ENCODE results near the gene LEMD2.

Gene LEMD2

DNA sequence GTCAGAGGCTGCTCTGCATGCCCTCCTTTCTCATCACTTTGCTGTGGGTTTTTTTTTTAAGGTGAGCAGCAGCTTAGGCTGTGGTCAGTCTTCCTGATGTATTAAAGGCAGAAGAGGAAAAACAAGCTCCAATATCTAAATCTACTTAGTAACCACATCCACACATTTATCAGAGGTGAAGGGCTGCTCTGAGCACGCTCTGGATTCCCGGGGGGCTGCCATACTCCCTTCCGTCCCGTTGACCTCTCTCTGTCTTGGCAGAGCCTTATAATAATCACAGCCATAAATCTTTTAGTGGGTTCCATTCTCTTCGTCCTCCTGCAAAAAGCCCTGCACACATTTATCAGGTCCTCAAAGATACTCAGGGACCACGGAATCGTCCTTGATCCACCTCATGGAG lies 2.7 kb upstream of the LEMD2 start:
- no peak for DNase-seq

DNA sequence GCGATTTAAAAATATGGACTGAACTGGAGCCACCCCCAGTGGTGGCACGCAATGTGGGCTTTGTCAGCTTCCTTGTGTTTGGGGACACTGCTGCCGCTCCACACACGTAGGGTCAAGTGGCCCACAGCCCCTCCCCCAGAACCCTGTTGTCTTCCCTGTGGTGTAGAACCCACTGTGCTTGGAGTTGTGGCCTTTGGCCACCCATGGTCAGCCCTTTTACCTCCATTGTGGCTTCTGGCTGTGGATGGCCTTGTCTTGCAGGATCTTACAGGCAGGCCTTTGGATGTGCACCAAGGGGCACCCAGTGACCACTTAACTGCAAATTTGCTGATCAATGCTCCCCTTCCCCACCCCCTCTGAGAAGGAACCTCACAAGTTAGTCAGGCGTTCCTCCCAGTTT lies 2.0 kb upstream of the LEMD2 start:
- DNase-seq, result no peak

DNA sequence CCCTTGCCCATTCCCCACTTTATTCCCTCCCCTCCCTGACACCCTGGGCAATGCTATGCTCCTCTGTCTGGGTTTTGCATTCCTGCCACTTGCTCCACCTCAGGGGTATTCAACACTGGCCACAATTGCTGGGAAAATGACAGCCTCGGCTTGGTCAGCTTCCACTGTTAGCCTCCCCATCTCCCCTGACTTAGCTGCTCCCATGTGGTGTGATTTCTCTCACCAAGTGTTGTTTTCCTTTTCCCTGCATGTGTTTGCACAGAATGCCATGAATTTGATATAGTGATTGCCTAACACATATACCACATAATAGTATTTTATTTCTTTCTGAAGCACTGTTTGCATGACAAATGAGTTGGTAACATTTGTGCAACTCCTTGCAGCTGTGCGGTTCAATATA lies 1.4 kb upstream of the LEMD2 start:
- DNase-seq, result no peak

DNA sequence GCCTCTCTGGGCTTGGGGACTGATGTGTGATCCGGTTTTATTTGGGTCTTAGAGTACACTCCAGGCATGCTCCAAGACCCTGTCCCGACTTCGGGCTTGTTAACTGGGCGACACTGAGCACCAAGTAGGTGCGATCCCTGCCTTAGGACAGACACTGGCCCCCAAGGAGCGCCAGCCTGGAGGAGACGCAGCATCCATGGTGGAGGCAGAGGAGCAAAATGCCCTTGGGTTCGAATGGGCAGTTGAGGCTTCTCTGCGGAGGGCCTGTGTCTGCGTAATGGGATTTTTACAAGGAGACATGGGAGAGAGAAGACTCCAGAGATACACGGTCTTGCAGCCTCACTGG lies 593 bp upstream of the LEMD2 start:
- DNase-seq, result no peak

DNA sequence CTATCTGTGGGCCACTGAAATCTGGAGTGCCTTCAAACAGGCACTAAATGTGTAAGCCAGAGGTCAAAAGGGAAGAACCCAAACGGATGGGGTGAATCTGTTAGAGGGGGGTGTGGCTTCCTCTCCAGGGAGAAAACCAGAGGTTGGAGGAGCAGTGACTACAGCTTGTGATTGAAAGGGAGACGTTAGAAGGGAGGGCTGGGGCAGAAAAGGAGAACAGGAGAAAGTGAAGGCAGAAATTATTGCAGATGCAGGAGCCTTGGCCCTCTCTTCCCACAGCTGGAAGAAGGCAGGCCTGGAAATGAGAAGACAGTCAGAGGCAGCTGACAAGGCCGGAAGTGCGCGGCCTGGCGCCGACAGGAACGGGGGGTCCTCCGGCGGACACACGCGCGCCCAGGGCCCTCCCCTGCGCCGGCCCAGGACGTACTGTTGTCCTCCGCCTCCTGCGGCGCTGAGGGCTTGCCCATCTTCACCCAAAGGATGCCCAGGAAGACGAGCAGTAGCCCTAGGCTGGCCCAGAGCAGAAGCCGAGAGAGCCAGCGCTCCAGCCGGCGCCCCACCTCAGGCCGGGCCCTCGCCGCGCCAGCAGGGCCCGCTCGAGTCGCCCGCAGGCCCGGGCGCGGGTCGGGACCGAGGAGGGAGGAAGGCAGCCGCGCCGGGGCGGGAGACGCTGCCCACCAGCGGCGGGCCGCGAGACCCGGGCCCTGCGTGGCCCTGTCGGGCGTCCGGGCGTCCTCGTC lies 806 bp downstream of the LEMD2 start:
- peak; percentile 78 for DNase-seq

DNA sequence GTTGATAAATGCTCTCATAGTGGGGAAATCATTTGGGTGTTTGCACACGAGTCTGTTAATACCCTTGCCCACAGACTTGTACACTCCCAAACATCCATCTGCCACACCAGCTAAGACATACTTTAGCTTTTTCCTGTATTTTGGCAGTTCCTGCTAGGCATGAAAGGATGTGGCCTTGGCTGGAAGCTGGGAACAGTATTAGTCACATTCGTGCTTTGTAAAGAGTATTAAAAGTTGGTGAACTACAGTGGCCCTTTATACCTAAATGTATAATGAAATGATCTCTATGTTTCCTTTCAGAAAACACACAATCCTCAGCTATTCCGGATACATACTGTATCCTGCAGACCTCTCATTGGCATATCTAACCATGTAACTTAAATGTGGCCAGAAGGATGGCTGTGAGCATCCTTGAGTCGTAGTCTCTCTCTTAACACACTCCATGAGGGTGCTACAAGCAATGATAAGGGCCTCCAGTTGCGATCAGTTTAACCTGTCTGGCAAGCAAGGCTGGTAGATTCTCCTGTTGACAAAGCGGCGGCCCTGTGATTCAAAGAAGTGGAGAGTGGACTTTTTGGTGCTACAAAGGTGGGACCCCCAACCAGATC lies 1.5 kb downstream of the LEMD2 start:
- no peak for DNase-seq

DNA sequence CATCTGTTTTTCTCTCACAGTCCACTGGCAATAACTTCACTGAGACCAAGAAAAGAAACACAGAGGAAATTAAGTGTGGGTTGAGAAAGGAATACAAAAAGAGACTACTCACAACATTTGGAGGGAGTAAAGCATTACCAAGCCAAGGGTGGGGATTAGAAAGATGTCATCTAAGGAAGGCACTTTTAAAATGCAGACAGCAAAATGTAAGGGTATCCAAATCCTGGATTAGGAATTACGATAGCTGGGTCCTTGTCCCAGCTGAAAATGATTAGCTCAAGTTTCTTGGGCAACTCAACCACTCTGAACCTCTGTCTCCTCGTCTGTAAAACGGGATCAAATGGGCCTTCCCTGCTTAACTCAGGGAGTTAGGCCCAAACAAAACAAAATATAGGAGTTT lies 2.2 kb downstream of the LEMD2 start:
- DNase-seq, result no peak

DNA sequence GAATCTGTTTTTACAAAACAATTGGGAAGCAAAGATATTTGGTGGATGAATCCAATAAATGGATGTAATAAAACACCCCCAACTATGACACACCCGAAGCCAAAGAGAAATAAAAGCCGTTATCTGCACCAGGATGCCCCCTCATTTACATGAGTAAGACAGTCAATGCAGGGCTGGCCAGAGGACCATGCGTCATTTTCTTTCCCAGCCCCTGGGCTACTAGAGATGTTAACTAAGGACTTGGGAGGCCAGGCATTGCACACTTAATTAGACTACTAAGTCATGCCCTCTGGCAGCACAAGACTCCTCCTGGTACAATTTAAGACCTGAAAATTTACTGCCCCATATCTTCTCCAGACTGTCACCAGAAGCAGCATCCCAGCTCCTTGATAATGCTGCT lies 3.2 kb downstream of the LEMD2 start:
- no peak for DNase-seq

DNA sequence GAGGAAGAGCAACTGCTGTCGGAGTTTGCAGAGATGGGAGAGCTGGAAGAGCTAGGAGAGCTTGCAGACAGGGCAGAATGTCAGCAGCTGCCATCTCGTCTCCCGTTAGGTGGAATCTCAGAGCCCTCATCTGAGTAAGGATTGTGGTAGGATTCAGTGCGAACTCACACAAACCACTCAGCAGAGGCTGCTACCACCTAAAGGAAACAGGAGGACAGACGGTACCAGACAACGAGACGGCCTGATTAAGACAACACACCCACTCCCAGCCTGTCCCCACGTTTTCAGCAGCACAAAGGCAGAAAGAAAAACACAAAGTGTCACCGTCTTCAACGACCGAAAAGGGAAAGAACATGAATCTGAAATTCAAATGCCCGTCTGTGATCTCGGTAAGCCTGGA lies 4.1 kb downstream of the LEMD2 start:
- DNase-seq, result no peak

DNA sequence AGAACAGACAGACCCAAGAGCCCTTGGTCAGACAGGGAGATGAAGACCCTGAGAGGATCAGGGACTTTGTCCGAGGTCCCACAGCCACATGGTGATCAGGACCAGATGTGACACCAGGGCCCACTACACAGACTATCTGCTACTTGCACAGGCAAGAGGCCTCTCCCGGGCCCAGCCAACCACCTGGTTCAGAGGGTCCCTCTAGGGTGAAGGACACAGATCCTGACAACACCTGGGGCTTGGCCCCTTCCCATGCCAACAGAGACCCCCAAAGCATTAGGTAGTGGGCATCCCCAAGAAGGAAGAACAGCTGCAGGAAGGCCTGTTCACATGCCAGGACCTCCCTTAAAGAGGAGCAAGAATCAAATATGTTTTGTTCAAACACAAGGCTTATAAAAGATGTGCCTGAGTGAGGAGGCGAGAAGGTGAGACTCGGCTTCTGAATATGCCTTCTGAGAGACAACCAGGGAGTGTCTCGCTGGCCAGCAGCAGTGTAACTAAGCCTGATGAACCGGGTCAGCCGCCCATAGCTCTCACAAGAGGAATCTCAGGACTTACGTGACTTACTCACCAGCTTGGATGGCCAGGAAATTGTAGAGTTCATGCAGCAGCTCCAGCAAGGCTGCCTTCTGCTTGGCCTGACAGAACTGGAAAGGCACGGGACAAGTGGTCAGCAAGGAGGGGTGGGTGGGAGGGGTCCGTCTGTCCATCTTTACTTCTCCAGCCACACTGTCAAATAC lies 5.0 kb downstream of the LEMD2 start:
- DNase-seq, result no peak

DNA sequence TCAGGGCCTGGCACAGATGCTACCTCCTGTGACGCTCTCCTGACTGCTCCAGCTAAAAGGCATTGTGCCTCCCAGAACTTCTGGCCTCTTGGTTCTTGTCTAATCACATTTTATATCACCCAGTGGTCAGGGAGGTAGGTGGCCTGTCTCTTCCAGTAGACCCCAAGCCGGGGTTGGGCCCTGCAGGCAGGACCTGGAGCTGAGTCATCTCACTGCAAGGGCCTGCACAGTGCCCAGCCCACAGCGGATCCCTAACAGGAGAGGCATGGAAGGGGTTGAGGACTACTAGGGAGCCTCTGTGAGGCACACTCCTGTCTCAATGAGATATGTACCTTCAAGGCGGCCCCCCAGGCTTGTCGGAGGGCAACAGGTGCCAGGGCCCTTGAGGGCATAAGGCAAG lies 6.4 kb downstream of the LEMD2 start:
- DNase-seq, result no peak

DNA sequence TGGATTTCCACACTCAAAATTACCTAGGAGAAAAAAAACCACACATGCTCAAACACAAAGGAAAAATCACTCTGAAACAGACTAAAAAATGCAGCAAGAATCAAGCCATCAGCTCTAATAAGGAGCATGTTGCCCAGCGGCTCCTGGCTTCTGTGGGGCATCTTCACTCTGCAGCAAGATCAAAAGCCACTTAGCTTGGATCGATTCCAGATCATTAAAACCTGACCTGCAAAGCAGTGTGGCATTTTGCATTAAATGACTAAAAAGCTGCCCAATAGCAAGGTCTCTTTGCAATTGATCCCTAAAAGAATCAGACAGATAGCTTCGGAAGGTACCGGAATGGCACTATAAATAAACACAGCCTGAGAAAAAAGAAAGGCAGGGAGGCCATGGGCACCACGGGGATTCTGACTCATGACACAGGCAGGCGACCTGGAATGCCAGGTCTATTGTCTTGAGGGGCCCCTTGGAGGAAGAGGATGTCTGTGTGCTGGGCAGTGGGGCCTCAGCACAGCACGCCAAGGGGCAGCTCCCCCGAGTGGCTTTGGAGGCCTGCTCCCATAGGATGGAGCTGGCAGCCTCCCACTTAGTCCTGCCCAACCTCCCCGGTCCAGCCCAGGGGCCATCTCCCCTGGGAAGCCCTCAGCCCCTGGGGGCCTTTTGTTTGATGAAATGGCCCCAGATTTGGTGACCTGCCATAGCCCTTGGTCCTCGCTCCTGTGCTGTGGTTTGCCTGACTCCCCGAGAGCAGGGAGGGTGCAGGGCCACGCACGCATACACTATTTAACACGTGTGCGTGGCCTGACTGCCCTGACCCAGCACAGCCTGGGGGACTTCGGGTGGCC lies 7.6 kb downstream of the LEMD2 start:
- DNase-seq, result peak; percentile 89

DNA sequence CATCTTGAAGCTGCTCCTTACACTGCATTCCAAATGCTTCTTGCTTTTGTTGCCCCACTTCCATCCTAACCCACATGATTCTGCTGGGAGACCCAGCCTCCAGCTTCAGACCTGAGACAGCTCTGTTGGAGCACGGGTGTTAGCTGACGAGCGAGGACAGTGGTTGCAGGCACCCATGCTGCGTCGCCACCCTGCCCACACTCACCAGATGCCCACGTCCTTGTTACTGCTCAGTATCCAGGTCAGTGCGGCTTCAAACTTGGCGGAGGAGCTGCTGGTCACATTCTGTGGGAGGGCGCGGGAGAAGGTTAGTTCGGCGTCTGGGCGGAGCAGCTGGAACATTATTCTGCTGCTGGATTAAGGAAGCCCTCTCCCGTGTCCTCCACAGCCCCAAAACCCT lies 9.0 kb downstream of the LEMD2 start:
- no peak for DNase-seq

DNA sequence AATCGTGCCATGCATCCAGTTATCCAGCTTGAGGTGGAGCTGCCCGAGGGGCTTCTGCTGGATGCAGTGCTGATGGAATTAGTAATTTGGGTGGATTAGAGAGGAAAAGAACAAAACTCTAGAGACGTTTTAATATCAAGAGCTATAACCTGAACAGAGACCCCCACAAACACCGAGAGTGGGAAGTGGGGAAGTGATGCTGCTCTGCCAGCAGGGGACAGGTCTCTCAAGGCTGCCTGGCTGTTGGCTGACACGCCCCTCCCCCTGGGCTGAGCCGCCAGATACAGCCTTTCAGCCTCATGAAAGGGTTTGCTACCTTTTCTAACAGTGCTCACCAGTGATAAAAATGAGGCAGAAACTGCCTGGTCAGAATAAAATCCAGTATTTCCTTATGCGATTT lies 9.6 kb downstream of the LEMD2 start:
- no peak for DNase-seq

DNA sequence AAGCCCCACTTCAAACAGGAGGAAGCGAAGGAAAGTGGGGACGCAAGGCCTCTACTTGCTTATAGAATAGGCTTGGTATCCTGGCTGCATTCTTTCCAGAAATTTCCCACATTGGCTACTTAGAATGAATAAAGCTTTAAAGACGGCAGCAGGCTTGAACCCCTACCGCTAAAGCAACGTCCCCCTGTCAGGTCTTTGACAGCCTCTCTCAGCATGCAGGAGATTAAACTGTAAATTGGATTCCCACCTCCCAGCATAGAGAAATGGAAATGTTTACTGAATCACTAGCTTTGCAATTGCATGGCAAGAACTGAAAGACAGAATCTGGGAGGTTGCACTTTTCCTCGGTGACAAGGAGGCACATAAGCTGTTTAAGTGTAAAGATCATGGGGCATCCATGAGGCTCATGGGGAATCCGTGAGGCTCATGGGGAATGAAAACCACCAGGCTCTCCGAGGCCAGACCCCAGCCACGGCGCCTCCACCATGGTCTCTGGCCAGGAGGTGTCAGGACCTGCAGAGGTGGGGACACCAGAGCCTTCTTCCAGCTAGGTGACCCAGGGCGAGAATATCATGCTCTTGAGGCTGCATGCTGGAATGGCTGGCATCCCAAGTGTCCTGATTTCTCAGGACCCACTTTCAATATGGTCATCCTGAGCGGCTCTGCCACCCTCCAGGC lies 10.3 kb downstream of the LEMD2 start:
- DNase-seq, result no peak

DNA sequence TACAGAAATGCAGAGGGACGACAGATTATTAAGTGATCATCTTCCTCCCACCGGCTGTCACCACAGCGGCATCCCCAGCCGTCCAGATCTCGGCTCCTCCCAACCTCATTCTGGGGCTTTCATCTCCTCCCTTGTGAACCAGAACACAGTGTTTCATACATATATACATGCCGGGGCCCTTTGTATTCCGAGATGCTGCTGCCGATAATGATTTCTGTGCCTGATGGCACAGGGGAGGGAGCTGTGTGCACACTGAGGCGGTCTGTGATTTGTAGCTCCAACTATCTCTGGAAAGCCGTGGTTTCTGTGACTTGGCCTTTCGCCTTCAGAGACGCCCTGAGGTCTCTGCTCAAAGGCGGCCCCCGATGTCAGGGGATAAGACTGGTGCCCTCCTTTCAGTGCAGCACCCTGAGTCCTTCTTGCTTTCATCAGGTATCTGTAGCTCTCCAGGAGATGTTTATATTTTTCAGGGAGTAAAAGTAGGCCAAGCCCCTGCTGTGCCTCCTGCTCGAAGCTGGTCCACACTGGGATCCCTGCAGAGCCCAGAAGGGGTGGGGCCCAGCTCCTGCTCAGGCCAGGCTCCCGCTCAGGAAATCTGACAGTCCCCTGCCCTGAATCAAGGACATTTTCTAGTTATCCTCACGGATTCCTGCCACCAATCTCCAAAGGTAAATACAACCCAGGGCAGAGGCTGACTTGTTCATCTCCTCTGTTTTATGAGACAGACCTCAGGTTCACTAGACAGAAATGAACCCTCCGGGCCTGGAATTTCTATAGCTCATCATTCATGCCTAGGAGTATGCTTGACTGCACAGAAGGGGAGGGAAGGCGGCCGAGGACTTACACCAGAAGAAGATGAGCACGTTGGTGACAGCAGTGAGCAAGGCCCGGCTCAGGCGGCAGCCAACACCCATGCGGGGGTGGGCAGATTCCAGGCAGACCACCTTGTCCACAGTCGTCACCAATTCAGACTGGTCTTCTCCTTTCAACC lies 11.2 kb downstream of the LEMD2 start:
- no peak for DNase-seq

DNA sequence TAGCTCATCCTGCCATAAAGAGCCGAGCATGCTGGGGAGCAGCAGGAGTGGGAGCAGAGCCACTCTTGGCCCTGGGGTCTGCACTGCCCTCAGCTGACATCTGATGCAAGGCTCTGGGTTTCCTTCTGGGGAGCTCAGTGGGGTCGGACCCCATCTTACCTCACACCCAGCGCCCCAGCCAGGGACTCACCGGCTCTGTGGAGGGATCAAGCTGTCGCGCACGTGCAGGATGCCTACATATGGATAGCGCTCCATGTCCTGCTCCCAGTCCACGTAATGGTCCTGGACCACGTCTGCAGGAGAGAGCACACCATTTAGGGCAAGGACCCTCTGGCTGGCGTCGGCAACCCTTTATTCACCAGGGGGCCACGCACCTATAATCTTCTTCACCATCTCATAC lies 12.2 kb downstream of the LEMD2 start:
- no peak for DNase-seq

DNA sequence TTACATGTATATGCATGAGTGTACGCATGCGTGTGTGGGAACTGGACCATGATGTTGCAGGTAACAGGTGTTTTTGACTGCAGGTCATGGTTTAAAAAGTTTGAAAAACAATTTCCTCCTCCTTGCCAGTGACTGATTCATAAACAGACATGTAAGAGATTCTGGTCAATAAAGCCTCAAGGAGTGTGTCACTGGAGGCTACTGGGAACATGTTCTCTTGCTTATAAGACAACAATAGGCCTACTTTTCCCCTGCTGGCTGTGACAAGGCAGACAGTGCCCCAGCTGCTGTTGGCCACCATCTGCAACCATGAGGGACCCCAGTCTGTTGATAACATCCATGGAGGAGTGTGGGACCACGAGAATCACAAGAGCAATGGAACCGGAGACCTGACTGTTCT lies 12.7 kb downstream of the LEMD2 start:
- no peak for DNase-seq

DNA sequence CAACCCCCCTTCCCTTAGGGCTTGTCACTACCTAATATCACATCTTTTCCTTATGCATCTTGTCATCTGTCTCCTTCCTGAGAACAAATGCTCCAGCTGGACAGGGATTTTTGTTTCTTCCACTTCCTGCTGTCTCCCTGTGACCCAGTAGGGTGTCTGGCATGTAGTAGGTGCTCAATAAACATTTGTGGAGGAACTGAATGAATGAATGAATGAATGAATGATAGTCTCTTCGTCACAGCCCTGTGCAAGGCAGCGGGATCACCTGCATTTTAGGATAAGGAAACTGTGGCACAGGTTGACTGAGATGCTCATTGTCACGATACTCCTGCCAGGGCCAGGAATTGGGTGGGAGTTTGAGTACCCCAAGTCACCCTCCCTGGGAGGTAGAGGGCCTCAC lies 14.2 kb downstream of the LEMD2 start:
- no peak for DNase-seq

DNA sequence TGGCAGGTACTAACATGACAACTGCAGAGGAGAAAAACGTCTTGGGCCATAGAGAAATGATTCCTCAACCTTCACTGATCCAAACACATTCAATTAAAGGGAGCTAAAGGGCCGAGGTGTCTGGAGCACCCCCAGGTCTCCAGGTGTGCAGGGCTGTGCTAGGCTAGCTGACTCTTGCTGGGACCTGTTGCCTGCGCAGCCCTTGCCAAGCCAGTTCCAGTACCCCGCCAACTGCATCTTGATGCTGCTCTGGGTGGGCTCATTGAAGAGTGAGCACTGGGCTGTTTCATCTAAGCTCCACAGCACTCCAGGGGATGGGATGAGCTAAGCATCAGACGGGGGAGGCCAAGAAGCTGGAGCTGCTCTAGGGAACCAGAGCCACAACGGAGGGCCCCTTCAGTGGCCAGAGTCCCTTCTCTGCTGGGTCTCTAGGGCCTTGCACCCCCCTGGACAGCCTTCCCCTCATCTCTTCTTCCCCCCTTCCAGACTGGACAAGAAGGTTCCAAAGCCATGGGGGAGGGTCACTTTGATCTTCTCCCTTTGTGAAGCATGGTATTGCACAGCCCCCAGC lies 15.9 kb downstream of the LEMD2 start:
- no peak for DNase-seq

DNA sequence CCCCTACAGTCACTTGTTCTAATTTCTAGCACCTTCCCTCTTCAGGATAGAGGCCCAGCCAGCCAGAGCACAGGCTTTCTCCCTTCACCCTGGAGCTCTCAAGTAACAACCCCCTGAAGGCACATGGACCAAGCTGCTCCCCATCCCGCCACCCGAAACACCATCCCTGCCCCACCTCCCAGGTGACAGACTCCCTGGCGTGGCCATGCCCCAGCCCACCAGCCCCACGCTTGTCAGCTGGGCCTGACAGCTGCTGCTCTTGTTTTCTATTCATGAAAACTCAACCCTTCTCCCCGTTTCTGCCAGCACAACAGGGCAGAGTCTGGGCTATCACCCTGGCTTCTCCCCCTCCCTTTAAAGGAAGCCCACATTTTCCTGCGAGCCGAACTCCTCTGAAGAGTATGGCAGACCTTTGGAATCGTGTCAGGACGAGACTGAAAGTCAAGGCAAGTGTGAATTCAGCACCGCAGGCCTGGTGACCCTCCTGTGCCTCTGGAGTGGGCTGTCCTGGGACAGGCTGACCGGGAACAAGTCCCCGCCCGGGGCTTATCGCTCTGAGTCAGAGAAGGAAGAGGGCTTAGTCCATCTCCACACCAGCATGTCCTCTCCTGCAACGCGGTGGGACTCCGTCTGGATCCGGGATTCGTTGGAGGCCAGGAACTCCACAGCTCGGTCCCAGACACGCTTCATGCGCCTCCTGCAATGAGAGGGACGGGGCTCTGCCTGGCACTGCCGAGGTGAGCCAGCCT lies 16.7 kb downstream of the LEMD2 start:
- DNase-seq, result no peak
